ENCODE data around the gene PXYLP1.

PXYLP1 gene

GRCh38 chr3:141328286-141329166 is 96.9 kb downstream of the PXYLP1 start:
- H3K27ac ChIP-seq, result no peak overlapping the region
- no peak for TF ChIP-seq CTCF (conservative IDR thresholded peaks at IDR 0.05; ENCODE audit: low read depth)
- POLR2A ChIA-PET (ENCODE audit: low non-redundant PET), result no interaction called here
- CTCF ChIA-PET, result no interaction called here
- DNase-seq (ENCODE audit: low spot score), result no peak

GRCh38 chr3:141330235-141330634 is 98.6 kb downstream of the PXYLP1 start:
- no peak for DNase-seq (ENCODE audit: low spot score)
- H3K27ac ChIP-seq, result no peak overlapping the region
- ChIA-PET POLR2A (ENCODE audit: low non-redundant PET) (no interaction called here), CTCF (no interaction called here)
- no peak for TF ChIP-seq CTCF (conservative IDR thresholded peaks at IDR 0.05; ENCODE audit: low read depth)

DNA sequence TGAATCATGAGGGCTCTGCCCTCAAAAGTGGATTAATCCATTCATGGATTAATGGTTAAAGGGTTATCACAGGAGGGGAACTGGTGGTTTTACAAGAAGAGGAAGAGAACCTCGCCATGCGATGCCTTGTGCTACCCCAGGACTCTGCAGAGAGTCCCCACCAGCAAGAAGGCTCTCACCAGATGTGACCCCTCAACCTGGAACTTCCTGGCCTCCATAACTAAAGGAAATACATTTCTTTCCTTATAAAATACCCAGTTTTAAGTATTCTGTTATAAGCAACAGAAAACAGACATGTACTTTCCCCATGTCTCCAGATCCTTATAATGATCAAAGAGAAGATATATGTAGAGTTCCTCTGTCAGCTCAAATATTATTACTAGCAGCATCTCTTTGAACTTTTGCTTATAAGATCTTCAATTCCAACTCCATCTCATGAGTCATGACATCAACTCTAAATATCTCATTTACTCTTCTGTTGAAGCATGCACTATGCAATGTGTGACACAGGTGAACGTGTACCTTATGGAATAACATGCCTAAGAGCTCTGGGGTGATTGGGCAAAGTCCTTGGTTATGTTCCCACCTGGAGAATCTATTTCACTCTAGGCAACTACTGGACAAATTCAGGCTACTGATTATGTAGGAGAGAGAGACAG is 99.2 kb downstream of the PXYLP1 start:
- TF ChIP-seq CTCF (conservative IDR thresholded peaks at IDR 0.05; ENCODE audit: low read depth), result no peak
- no peak for DNase-seq (ENCODE audit: low spot score)
- no peak overlapping the region for H3K27ac ChIP-seq
- ChIA-PET POLR2A (ENCODE audit: low non-redundant PET) (no interaction called here), CTCF (interaction anchor here (0.6 kb wide), 2 partner anchors 328 to 899 kb away, joined by 4 to 5 read pairs; no protein-coding TSS in a partner anchor)

DNA sequence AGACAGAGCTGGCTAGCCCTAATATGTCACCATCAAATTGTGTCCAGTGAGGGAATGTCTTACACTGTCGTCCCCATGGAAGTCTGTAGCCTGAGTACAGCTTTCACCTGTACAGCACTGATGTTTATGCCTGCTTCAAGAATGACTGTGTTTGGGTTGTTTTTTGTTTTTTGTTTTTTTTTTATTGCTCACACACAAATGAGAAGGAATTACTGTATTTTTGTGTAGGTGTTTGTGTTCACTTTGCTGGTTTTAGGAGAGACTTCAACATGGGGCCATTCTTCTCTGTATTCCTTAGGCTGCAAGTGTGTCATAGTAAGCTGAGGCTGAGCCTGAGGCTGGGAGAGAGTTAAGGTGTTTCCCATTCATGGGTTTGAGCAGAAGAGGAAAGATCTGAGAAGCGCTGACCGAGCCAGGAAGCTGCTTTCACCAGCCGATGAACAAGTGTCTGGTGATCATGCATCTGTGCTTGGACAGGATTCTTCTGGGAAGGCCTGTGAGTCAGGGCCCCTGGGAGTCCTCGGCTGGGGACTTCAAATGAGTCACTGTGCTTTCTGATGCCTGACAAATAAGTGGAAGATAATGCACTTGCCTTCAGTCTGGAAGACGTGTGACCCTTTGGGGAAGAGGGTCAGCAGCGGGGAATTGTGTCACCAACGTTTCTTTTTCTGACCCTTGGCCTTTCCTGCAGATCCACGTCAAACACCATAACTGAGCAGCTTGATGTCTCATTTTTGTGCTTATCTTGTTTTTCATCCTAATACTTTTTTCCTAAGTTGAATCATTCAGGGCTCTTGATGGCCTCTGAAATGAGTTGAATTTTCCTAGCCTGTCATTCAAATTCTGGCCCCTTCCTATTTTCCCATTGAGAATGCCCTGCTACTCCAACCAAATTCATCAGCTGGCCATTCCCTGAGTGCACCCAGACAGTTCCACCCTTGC is 100.0 kb downstream of the PXYLP1 start:
- ChIA-PET CTCF (interaction anchor here (0.6 to 0.8 kb wide), 3 partner anchors 20 to 899 kb away, joined by 4 to 5 read pairs (median 4); no protein-coding TSS in a partner anchor), POLR2A (ENCODE audit: low non-redundant PET) (no interaction called here)
- no peak for TF ChIP-seq CTCF (conservative IDR thresholded peaks at IDR 0.05; ENCODE audit: low read depth)
- H3K27ac ChIP-seq, result no peak overlapping the region
- DNase-seq (ENCODE audit: low spot score), result peak; percentile 59

GRCh38 chr3:141332416-141332815 is 100.8 kb downstream of the PXYLP1 start:
- TF ChIP-seq CTCF (conservative IDR thresholded peaks at IDR 0.05; ENCODE audit: low read depth), result no peak
- ChIA-PET CTCF (interaction anchor here (0.8 kb wide), 1 partner anchor 21 kb away, joined by 4 read pairs; no protein-coding TSS in a partner anchor), POLR2A (ENCODE audit: low non-redundant PET) (no interaction called here)
- DNase-seq (ENCODE audit: low spot score), result no peak
- no peak overlapping the region for H3K27ac ChIP-seq
